ENCODE measurements around the gene HNRNPA0.
A peak's percentile ranks its signal among the peaks of the same experiment; 100 is the strongest.

Gene HNRNPA0

GRCh38 chr5:137716337-137716736 lies 37.8 kb downstream of the HNRNPA0 start:
- no peak for DNase-seq

DNA sequence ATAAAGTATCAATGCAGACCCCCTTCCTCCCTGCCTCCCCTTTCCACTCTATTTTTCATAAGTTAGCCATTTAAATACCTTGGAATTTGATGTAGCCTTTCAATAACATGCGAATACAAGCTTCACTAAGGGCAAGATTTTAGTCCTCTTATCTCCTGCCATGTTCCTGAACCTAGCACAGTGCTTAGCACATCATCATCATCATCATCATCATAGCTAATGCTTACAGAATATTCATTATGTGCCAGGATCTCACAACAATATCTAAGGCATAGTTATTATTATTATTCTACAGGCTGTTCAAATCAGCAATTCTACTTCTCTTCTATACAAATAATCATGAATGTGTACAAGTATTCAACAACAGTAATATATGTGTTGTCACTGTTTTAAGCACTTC lies 38.7 kb downstream of the HNRNPA0 start:
- no peak for DNase-seq

- no peak for DNase-seq
Observed at GRCh38 chr5:137714946-137715345, 39.2 kb downstream of the HNRNPA0 start.

DNA sequence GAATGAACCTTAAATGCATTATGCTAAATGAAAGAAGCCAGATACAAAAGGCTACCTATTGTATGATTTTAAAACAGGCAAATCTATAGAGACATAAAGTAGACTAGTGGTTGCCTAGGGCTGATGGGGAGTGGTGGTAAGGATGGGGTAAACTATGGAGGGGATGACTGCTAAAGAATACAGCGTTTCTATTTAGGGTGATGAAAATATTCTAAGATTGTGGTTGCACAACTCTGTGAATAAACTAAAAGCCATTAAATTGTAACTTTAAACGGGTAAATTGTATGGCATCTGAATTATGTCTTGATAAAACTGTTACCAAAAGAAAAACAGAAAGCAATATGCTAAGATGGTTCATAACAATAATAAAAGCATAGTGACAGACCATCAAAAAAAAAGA lies 39.7 kb downstream of the HNRNPA0 start:
- no peak for DNase-seq

- no peak for DNase-seq
Observed at GRCh38 chr5:137712139-137712667, 42.0 kb downstream of the HNRNPA0 start.

- DNase-seq, result no peak
Observed at GRCh38 chr5:137710086-137710485, 44.1 kb downstream of the HNRNPA0 start.

GRCh38 chr5:137708796-137709559 lies 45.2 kb downstream of the HNRNPA0 start:
- no peak for DNase-seq

DNA sequence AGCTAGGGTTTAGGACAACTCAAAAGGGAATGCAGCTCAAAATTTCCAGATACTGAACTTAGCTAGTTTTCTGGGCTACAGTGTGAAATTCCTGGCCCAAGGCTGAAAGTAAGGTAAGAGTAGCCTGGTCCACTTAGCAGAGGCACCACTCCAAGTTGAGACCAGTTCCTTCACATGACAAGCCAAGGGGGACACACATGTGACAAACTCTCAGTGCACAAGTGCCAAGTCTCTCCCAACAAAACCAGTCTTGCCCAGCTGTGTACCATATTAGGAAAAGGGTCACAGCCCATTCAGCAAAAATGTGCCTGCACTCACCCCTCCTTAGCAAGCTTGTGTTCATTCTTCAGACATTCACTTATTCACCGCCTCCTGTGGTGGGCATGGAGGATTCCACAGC lies 46.1 kb downstream of the HNRNPA0 start:
- DNase-seq, result no peak

DNA sequence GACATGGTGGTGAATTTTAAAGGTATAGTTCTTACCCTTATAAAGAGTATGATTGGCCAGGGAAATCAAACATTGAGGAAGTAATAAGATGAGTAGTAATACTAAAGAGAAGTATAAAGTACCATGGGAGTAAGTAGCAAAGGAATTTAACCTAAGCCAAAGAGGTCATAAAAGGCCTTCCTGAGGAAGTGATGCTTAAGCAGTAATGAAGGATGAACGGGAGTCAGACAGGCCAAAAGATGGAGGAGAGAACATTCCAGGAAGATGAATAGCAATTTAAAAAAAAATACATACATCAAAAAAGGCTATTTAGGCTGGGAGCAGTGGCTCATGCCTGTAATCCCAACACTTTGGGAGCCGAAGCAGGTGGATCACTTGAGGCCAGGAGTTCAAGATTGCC lies 47.3 kb downstream of the HNRNPA0 start:
- no peak for DNase-seq

DNA sequence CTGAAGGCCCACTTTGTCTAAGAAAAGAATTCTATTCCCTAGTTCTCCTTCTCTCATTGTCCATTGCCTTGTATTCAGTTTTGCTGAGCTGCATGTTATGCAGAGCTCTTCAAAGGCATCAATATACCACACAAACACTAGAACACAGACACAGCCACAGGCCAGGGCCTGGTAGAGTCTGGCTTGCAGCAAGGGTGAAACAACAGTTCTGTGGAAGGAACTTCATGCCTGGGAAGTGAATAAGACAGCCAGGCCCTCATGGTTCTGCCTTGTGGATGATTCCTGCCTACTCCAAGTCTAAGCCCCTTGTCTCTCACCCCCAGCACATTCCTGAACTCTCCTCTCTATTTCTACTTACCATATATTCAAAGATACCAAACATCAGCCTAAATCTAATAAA lies 49.1 kb downstream of the HNRNPA0 start:
- no peak for DNase-seq

- no peak for DNase-seq
Observed at GRCh38 chr5:137703565-137703964, 50.6 kb downstream of the HNRNPA0 start.

GRCh38 chr5:137700282-137700680 lies 53.9 kb downstream of the HNRNPA0 start:
- no peak for DNase-seq

- DNase-seq, result no peak
Observed at GRCh38 chr5:137699336-137700281, 54.6 kb downstream of the HNRNPA0 start.

GRCh38 chr5:137696481-137696880 lies 57.7 kb downstream of the HNRNPA0 start:
- no peak for DNase-seq

GRCh38 chr5:137695651-137696428 lies 58.3 kb downstream of the HNRNPA0 start:
- DNase-seq, result peak; percentile 13
